ENCODE data around the gene LEMD2. TPM values are rescaled to one million over a fixed set of nuclear protein-coding genes. Genes with fewer than 3 reads are reported as not detected.

The LEMD2 gene
- total and polyA plus RNA-seq, 9 of the 15 experiments (the other 6 are each of a cell fraction or from before 2014, with no cell fraction given), result 0.32 to 46.3 (median 30.8) TPM

GRCh38 chr6:33723371-33724085 is 65.4 kb downstream of the LEMD2 start:
- Histone ChIP-seq H3K4me2 (ENCODE audit: insufficient read depth, low read length) (no peak overlapping the region), H3K9me1 (ENCODE audit: control insufficient read depth, insufficient read depth, low read length) (no peaks in the 10 kb centered on the region), H2AFZ (ENCODE audit: low read depth, low read length) (no peak overlapping the region), H4K20me1 (replicated peaks; ENCODE audit: control insufficient read depth, insufficient read depth, low read length) (0 out of 2 replicates have a peak, but pooled peaks cover 4% of the 10 kb centered on the region), H3K36me3 (ENCODE audit: control insufficient read depth, insufficient read depth, low read length) (no peaks in the 10 kb centered on the region), H3K27ac (ENCODE audit: extremely low read depth, low read depth, low read length) (no peak overlapping the region), H3K9me3 (replicated peaks; ENCODE audit: control insufficient read depth, insufficient read depth, low read depth, low read length) (no peaks in the 10 kb centered on the region), H3K9ac (ENCODE audit: insufficient read depth in 1 of 2, low read depth in 2 of 2, low read length in 2 of 2) (no peak overlapping the region), H3K27me3 (ENCODE audit: control insufficient read depth in 2 of 2, insufficient read depth in 2 of 2, low read length in 2 of 2) (peaks cover 65 to 88% of the 10 kb centered on the region in 2 experiments), H3K4me3 (no peak overlapping the region), H3K4me1 (replicated peaks in 1 of 2; ENCODE audit: control insufficient read depth in 2 of 2, insufficient read depth in 2 of 2, low read length in 2 of 2) (no peaks in the 10 kb centered on the region), H3K79me2 (ENCODE audit: control insufficient read depth, insufficient read depth, low read length) (no peaks in the 10 kb centered on the region)
- BruUV-seq (replicated peaks), result no TSS peak
- no peak for DNase-seq (ENCODE audit: extremely low read depth in 1 of 4, low spot score in 3 of 4)
- ChIA-PET CTCF (ENCODE audit: low intra/inter-chr PET ratio) (no interaction called here), POLR2A (interaction anchor here (0.6 to 3.5 kb wide), 7 partner anchors 12 to 451 kb away, joined by 3 to 14 read pairs (median 3); partner anchors contain the start of genes IP6K3, RPS18 and UQCC2)
- intact Hi-C loops (cut with micrococcal nuclease), result no loop called here
- no peak for TF ChIP-seq ZBTB8A (IDR thresholded peaks at IDR 0.05; ENCODE audit: partially characterized antibody)
- no peak for TF ChIP-seq ZKSCAN1 (IDR thresholded peaks at IDR 0.05; ENCODE audit: low read depth, low read length)
- TF ChIP-seq NFIC (IDR thresholded peaks at IDR 0.05), result no peak
- TF ChIP-seq TBP (optimal IDR thresholded peaks at IDR 0.05; ENCODE audit: low read depth, low read length), result no peak
- TF ChIP-seq, protein P1, sequence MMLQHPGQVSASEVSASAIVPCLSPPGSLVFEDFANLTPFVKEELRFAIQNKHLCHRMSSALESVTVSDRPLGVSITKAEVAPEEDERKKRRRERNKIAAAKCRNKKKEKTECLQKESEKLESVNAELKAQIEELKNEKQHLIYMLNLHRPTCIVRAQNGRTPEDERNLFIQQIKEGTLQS (IDR thresholded peaks at IDR 0.05), result no peak
- TF ChIP-seq, protein P1 (CRISPR knock-in tag; conservative IDR thresholded peaks at IDR 0.05), result no peak
- no peak for TF ChIP-seq ZNF717 (CRISPR knock-in tag; IDR thresholded peaks at IDR 0.05)
- TF ChIP-seq ZNF23 (CRISPR knock-in tag; IDR thresholded peaks at IDR 0.05), result no peak
- TF ChIP-seq LEF1 (IDR thresholded peaks at IDR 0.05), result no peak
- FAIRE-seq, result no peak
- in situ Hi-C loops (cut with MboI), result no loop called here
- 0% methylated on average over 3 of the region's 3 CpGs for WGBS (ENCODE audit: insufficient coverage, low coverage, missing lambda C conversion rate)
- ATAC-seq, result no peak

Data from K562 (cell line).